ENCODE data around the gene MAPK8IP2. TPM values are rescaled to one million over a fixed set of nuclear protein-coding genes. Genes with fewer than 3 reads are reported as not detected.

Gene MAPK8IP2
- total and polyA plus RNA-seq, 2 of the 13 experiments (the other 11 are each of a cell fraction or from before 2014, with no cell fraction given), result 1.3 to 2.6 TPM

- no peak for TF ChIP-seq PTBP1 (IDR thresholded peaks at IDR 0.05; ENCODE audit: low read depth, low read length, poor library complexity, severe bottlenecking)
- no peak for TF ChIP-seq MED8 (CRISPR knock-in tag; IDR thresholded peaks at IDR 0.05; ENCODE audit: insufficient replicate concordance)
- peak; percentile 79 for TF ChIP-seq FOSL2 (CRISPR knock-in tag; IDR thresholded peaks at IDR 0.05)
- TF ChIP-seq HOXA9 (CRISPR knock-in tag; IDR thresholded peaks at IDR 0.05; ENCODE audit: borderline replicate concordance), result peak; percentile 99
- peak; percentile 96 for TF ChIP-seq ZNF275 (CRISPR knock-in tag; IDR thresholded peaks at IDR 0.05; ENCODE audit: borderline replicate concordance)
- peak; percentile 90 for TF ChIP-seq PITX1 (CRISPR knock-in tag; IDR thresholded peaks at IDR 0.05)
- no peak for TF ChIP-seq TFAP4 (IDR thresholded peaks at IDR 0.05; ENCODE audit: borderline replicate concordance, low read depth)
- peak; percentile 98 for TF ChIP-seq CREBL2 (CRISPR knock-in tag; IDR thresholded peaks at IDR 0.05; ENCODE audit: borderline replicate concordance)
- 0 out of 2 replicates have a peak, but pooled peaks have one; percentile 49 for TF ChIP-seq ZNF569 (CRISPR knock-in tag; IDR thresholded peaks at IDR 0.05; ENCODE audit: borderline replicate concordance)
- peak; percentile 88 for TF ChIP-seq SP4 (CRISPR knock-in tag; IDR thresholded peaks at IDR 0.05)
- TF ChIP-seq MIXL1 (CRISPR knock-in tag; IDR thresholded peaks at IDR 0.05), result peak; percentile 94
- TF ChIP-seq ZNF75D (CRISPR knock-in tag; IDR thresholded peaks at IDR 0.05; ENCODE audit: borderline replicate concordance), result peak; percentile 98; the same call in 1 of the 2 replicates
- peak; percentile 88; the same call in 1 of the 2 replicates for TF ChIP-seq EED (CRISPR knock-in tag; IDR thresholded peaks at IDR 0.05)
- TF ChIP-seq KAT2B (IDR thresholded peaks at IDR 0.05; ENCODE audit: borderline replicate concordance, low read depth, low read length), result no peak
- TF ChIP-seq HNF4A (CRISPR knock-in tag; IDR thresholded peaks at IDR 0.05), result peak; percentile 31
- peak; percentile 99 for TF ChIP-seq SMAD3 (CRISPR knock-in tag; IDR thresholded peaks at IDR 0.05)
- no peak for TF ChIP-seq SOX13 (IDR thresholded peaks at IDR 0.05)
- peak in 1 of 2 experiments; percentile 81; a peak in 2 of 4 replicates for TF ChIP-seq SOX13 (CRISPR knock-in tag; conservative IDR thresholded peaks at IDR 0.05 in 1 of 2, IDR thresholded peaks at IDR 0.05 in 1 of 2)
- TF ChIP-seq PBX3 (CRISPR knock-in tag; IDR thresholded peaks at IDR 0.05; ENCODE audit: borderline replicate concordance), result peak; percentile 99
- TF ChIP-seq ZUFSP (CRISPR knock-in tag; IDR thresholded peaks at IDR 0.05; ENCODE audit: borderline replicate concordance), result no peak
- no peak for TF ChIP-seq PRPF4 (IDR thresholded peaks at IDR 0.05; ENCODE audit: low read depth, low read length, poor library complexity, severe bottlenecking)
- TF ChIP-seq ZNF143 (CRISPR knock-in tag; IDR thresholded peaks at IDR 0.05), result peak; percentile 69
- peak; percentile 98 for TF ChIP-seq HOXA7 (CRISPR knock-in tag; IDR thresholded peaks at IDR 0.05)
- TF ChIP-seq ZSCAN20 (CRISPR knock-in tag; IDR thresholded peaks at IDR 0.05; ENCODE audit: borderline replicate concordance), result peak; percentile 99
- no peak for TF ChIP-seq ZNF282 (IDR thresholded peaks at IDR 0.05; ENCODE audit: partially characterized antibody)
- TF ChIP-seq RELA (CRISPR knock-in tag; IDR thresholded peaks at IDR 0.05), result peak; percentile 93; the same call in 1 of the 2 replicates
Observed at GRCh38 chr22:50599816-50600455, 657 bp upstream of the MAPK8IP2 start (continued).
